Renal cortex interstitium (tissue), 11 donors: ENCODE measurements around the gene LDLRAD2. TPM values are rescaled to one million over a fixed set of nuclear protein-coding genes. Genes with fewer than 3 reads are reported as not detected.
"Not testable (repeated sequence)": the region's sequence is repeated elsewhere in the genome, so short reads cannot be mapped to it uniquely, and the experiment has no call there.

Experiments
- DNase-seq, 11 donors: peaks; one replicate each; pipeline ENCODE4 v3.0.0-alpha.2; 2013; ENCODE audit warnings: low read depth in 9 of 11, low spot score in 4 of 11; ENCODE audit errors: extremely low read depth in 1 of 11
- polyA plus RNA-seq, 3 donors: library from polyadenylated mRNA; unstranded; fragments of 120-200 nt; gene quantifications; one replicate each; pipeline ENCODE4 v1.2.1, GENCODE V29; 2013; ENCODE audit not compliant: insufficient read length in 3 of 3

LDLRAD2 gene
- polyA plus RNA-seq, 3 donors = 4.4 to 6.5 (median 5.8) TPM

- no peak for DNase-seq
These were observed 8.7 kb downstream of the LDLRAD2 start for GRCh38 chr1:21820597-21821232.

- DNase-seq = no peak
These were observed 9.4 kb downstream of the LDLRAD2 start for GRCh38 chr1:21821385-21822019.

GRCh38 chr1:21822349-21822748, 10.3 kb downstream of the LDLRAD2 start:
- DNase-seq = no peak

- DNase-seq = no peak
These were observed 11.3 kb downstream of the LDLRAD2 start for GRCh38 chr1:21823206-21823979.

GRCh38 chr1:21823980-21824702, 12.1 kb downstream of the LDLRAD2 start:
- no peak for DNase-seq

- no peak for DNase-seq
These were observed 12.9 kb downstream of the LDLRAD2 start for GRCh38 chr1:21824926-21825325.

- no peak for DNase-seq
These were observed 13.3 kb downstream of the LDLRAD2 start for GRCh38 chr1:21825393-21825792.

- DNase-seq = not testable (repeated sequence)
These were observed 14.6 kb downstream of the LDLRAD2 start for GRCh38 chr1:21826694-21827093.

GRCh38 chr1:21827141-21827679, 15.1 kb downstream of the LDLRAD2 start:
- no peak for DNase-seq

GRCh38 chr1:21828075-21828474, 16.0 kb downstream of the LDLRAD2 start:
- no peak for DNase-seq

GRCh38 chr1:21828506-21829210, 16.6 kb downstream of the LDLRAD2 start:
- DNase-seq = no peak

GRCh38 chr1:21829294-21829693, 17.2 kb downstream of the LDLRAD2 start:
- no peak for DNase-seq

GRCh38 chr1:21830792-21831453, 18.9 kb downstream of the LDLRAD2 start:
- no peak for DNase-seq

- DNase-seq = no peak
These were observed 19.4 kb downstream of the LDLRAD2 start for GRCh38 chr1:21831454-21831970.

- no peak for DNase-seq
These were observed 21.4 kb downstream of the LDLRAD2 start for GRCh38 chr1:21833392-21833976.

GRCh38 chr1:21834094-21834493, 22.0 kb downstream of the LDLRAD2 start:
- no peak for DNase-seq

- DNase-seq = no peak
These were observed 22.6 kb downstream of the LDLRAD2 start for GRCh38 chr1:21834666-21835065.

GRCh38 chr1:21836010-21836409, 23.9 kb downstream of the LDLRAD2 start:
- no peak for DNase-seq
